NCI-H82 treated with DMSO at 0.1 percent for 48 hours (cell line): ENCODE measurements around the gene GOPC.

Experiments
- DNase-seq: peaks from one replicate; lab custom pipeline; 2025; ENCODE audit not compliant: unreplicated experiment; lab: John Stamatoyannopoulos, UW

The GOPC gene

DNA sequence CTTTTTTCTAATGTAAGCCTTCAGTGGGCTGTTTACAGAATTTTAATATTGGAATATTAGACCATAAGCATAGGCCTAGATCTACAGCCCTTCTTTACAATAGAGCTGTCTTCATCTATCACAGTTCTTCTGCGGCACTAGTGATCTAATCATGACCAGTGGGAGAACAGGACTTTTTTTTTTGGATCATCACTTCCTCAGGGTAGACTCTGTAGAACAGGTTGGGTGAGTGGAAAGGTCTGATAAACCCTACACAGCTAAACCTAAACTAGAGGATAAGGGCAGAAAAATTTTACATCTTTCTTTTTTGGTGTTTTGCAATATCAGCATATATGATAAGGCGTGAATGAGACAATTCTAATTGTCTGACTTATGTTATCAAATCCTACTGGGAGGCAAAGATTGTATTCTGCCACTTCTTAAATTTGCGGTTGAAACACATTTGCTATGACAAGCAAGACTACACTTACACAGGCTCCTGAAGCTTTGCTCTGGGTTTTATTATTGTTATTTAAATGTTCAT is 52.2 kb downstream of the GOPC start:
- DNase-seq: no peak

- no peak for DNase-seq
Measured at GRCh38 chr6:117549611-117550010, 52.7 kb downstream of the GOPC start.

GRCh38 chr6:117548797-117549301 is 53.5 kb downstream of the GOPC start:
- DNase-seq: no peak

- DNase-seq: no peak
Measured at GRCh38 chr6:117547688-117548621, 54.4 kb downstream of the GOPC start.

GRCh38 chr6:117546674-117547073 is 55.6 kb downstream of the GOPC start:
- no peak for DNase-seq

DNA sequence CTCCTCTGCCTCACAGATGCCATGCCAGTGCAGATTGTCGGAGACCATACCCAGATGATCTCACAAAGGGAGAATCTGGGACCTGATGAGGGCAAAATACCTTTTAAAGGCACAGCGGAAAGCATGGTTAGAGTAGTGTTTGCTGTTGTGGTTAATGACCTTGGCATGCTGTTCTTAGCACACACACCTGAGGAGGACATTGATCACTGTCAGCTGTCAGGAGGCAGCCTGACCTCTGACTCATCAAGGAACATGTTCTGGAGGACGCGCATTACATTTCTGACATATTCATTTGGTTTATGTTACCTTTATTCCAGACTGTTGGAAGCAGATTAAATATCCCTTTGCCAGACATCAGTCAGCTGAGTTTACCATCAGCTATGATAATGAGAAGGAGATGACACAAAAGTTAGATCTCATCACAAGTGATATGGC is 57.1 kb downstream of the GOPC start:
- no peak for DNase-seq

DNA sequence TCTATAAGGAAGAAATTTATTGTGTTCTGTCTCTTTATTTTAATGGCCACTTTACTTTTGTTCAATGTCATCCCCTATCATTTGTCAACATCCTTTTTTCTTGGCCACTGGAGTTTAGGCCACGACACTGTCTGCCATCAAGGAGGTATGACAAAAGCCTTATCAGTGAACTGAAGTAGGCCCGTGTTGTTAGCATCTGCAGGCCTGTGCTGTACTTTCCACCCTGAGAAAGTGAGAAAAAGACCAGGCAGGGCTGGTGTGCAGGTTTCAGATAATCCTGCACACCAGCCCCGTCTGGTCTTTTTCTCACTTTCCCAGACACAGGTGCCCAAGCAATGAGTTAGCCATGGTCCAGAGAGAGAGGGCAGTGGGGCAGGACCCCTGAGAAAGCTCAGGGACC is 57.6 kb downstream of the GOPC start:
- DNase-seq: no peak

- DNase-seq: no peak
Measured at GRCh38 chr6:117542493-117542892, 59.8 kb downstream of the GOPC start.

DNA sequence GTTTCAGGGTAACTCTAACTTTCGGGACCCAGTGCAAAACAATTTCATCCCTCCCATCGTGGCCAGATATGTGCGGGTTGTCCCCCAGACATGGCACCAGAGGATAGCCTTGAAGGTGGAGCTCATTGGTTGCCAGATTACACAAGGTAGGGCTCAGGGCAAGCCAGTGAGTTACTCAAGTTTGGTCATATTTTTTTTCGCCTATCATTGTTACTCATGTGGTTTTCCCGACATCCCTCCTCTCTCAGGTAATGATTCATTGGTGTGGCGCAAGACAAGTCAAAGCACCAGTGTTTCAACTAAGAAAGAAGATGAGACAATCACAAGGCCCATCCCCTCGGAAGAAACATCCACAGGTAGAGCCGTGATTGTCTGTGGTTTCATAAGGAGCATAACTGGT is 61.6 kb downstream of the GOPC start:
- DNase-seq: no peak

DNA sequence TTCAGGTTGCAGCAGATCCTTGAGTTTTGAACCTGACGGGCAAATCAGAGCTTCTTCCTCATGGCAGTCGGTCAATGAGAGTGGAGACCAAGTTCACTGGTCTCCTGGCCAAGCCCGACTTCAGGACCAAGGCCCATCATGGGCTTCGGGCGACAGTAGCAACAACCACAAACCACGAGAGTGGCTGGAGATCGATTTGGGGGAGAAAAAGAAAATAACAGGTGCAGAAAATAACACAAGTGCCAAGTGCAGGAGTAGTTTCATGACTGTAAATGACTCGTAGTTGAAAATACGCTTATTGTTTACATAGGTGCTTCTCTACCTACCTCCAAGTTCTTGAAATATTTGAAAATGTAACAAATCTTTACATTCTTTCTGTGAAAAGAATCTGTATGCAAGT is 63.7 kb downstream of the GOPC start:
- no peak for DNase-seq

GRCh38 chr6:117536317-117536716 is 66.0 kb downstream of the GOPC start:
- no peak for DNase-seq

DNA sequence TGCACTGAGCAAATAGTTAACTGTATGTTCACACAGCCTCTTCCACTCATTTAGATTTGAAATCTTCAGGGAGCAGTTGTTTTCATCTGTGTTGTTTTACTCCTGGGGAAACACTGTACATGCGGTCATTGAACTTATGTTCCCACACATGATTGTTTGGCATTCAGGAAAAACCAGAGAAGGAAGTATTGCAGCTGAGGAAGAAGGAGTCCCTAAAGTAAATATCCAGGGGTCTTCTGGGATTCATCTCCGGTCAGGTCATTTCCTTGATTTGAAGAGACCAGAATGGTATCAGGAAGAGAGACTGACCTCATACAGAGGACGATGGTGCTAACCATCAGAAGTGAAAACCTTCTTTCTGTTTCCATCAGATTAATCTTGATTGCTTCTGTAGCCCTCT is 67.3 kb downstream of the GOPC start:
- no peak for DNase-seq

GRCh38 chr6:117533775-117534174 is 68.5 kb downstream of the GOPC start:
- no peak for DNase-seq

DNA sequence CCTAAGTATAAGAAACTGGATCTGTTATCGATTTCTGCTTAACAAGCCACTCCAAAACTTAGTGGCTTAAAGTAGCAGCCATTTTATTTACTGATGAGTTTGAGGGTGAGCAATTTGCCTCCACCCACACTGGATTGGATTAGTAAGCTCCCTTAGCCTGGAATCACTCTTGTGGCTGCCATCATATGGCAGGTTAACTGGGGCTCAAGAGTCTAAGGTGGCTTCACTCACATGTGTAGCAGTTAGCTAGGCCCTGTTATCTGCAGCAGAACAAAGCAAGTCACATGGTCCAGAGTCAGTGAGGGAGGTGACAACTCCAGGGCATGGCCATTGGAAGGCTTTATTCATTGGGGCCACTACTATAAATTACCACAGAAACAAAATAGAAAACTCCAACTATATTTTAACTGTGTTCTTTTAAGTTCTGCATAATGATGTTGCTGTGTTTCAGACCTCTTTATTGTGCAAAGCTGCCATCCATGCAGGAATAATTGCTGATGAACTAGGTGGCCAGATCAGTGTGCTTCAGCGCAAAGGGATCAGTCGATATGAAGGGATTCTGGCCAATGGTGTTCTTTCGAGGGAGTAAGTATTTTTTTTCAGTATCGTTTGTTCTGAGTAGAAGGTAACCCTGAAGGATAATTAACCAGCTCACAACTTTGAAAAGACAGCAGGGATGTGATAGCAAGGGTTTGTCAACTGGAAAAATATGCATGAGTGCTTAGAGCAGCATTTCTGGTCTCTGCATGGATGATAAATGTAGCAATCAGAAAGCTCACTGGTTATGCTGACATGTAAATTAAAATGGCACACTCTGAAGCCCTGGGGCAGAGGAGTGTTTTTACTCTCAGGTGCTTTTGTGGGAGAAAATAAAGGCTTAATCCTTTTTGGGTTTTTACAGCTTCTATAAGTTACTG is 70.2 kb downstream of the GOPC start:
- no peak for DNase-seq

- no peak for DNase-seq
Measured at GRCh38 chr6:117531346-117531745, 71.0 kb downstream of the GOPC start.

- no peak for DNase-seq
Measured at GRCh38 chr6:117530467-117531242, 71.7 kb downstream of the GOPC start.

GRCh38 chr6:117525607-117526006 is 76.7 kb downstream of the GOPC start:
- no peak for DNase-seq

GRCh38 chr6:117521791-117522502 is 80.4 kb downstream of the GOPC start:
- no peak for DNase-seq

DNA sequence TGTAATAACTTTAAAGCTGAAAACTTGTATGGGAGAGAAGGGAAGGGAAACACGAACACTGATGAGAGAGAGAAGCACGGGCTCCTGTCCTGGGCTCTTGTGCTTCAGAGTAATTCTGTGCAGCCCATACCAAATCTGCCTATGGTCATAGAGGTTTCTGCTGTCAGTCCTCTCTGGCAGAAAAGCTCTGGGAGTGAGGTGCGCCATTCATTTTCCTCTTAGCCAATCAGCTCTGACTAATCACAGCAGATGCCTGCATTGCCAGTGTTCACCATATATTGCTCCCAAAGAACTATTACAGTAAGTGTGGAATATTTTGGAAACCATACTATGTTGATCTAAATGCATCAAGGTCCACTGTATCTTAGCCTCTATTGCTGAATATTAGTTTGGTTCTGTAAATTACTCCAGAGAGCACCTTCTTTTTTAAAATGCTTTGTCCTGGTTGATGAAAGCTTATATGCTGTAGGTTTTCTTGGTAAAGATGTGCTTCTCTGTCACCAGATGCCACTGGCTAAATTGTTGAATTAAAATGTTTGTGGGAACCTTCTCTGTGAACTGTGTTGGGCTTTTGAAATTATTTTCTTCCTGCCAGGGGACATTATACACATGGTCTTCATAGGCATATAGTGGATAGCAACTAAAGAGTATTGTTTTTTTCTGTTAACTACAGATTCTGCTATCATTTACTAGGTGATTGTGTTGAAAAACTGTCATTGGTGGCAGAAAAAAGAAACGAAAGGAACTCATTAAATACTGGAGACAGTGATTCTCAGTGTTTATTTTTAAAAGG is 81.5 kb downstream of the GOPC start:
- no peak for DNase-seq
